Thyroid gland (tissue), 4 donors: Measurements from ENCODE around the gene PALLD.

Experiments used
- POLR2A ChIP-seq, 2 donors: fragments of 450-650 bp; IDR thresholded peaks; one replicate each; pipeline ENCODE4 v1.6.1; 2017; ENCODE audit warnings: antibody characterized with exemption in 2 of 2, mild to moderate bottlenecking in 2 of 2, moderate library complexity in 1 of 2
- TF ChIP-seq, protein P1 (sequence below), 6 experiments: fragments of 200-600 bp in 3 of 6; fragments of 450-650 bp in 3 of 6; sonication (generic) in 3 of 6; IDR thresholded peaks; one replicate each; pipeline ENCODE4 v1.5.1; 2016 to 2019; ENCODE audit warnings: antibody characterized with exemption in 6 of 6, mild to moderate bottlenecking in 2 of 6, inconsistent platforms in 1 of 6, moderate library complexity in 1 of 6

DNA sequence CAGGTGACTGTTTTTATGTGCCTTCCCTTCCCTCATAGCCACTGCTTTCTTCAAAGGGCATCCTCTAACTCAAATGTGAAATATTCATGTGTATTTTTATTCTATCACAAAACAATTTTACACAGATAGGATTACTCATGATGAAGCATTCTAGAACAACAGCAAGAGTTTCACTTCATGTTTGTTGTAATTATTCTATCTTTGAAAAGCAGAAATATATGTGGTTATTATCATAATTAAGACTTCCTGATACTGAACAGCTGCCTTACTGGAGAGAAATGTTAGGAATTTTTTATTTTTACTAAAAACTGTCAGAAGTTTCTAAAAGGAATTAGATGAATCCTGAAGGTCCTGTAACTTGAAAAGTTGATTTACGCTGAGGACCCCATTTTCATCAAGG is 229.1 kb downstream of the PALLD start:
- TF ChIP-seq, protein P1, sequence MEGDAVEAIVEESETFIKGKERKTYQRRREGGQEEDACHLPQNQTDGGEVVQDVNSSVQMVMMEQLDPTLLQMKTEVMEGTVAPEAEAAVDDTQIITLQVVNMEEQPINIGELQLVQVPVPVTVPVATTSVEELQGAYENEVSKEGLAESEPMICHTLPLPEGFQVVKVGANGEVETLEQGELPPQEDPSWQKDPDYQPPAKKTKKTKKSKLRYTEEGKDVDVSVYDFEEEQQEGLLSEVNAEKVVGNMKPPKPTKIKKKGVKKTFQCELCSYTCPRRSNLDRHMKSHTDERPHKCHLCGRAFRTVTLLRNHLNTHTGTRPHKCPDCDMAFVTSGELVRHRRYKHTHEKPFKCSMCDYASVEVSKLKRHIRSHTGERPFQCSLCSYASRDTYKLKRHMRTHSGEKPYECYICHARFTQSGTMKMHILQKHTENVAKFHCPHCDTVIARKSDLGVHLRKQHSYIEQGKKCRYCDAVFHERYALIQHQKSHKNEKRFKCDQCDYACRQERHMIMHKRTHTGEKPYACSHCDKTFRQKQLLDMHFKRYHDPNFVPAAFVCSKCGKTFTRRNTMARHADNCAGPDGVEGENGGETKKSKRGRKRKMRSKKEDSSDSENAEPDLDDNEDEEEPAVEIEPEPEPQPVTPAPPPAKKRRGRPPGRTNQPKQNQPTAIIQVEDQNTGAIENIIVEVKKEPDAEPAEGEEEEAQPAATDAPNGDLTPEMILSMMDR (IDR thresholded peaks at IDR 0.05) = no peak
- TF ChIP-seq POLR2A (IDR thresholded peaks at IDR 0.05) = no peak
